ENCODE results near the gene SLC25A43. TPM values are rescaled to one million over a fixed set of nuclear protein-coding genes. Genes with fewer than 3 reads are reported as not detected.

The SLC25A43 gene
- total and polyA plus RNA-seq, 9 of the 15 experiments (the other 6 are each of a cell fraction or from before 2014, with no cell fraction given), result 1.3 to 8.4 (median 4.0) TPM

GRCh38 chrX:119477812-119478232 lies 78.7 kb downstream of the SLC25A43 start:
- H3K79me2 ChIP-seq (ENCODE audit: control insufficient read depth, insufficient read depth, low read length), result no peaks in the 10 kb centered on the region
- H3K27me3 ChIP-seq (ENCODE audit: control insufficient read depth in 2 of 2, insufficient read depth in 2 of 2, low read length in 2 of 2), result peaks cover 0 to 4% of the 10 kb centered on the region in 2 experiments; a peak in 3 of 5 replicates
- H3K9me3 ChIP-seq (replicated peaks; ENCODE audit: control insufficient read depth, insufficient read depth, low read depth, low read length), result no peaks in the 10 kb centered on the region
- H3K36me3 ChIP-seq (ENCODE audit: control insufficient read depth, insufficient read depth, low read length), result no peaks in the 10 kb centered on the region
- no peak overlapping the region for H3K27ac ChIP-seq (ENCODE audit: extremely low read depth, low read depth, low read length)
- H3K9me1 ChIP-seq (ENCODE audit: control insufficient read depth, insufficient read depth, low read length), result no peaks in the 10 kb centered on the region
- ChIA-PET CTCF (ENCODE audit: low intra/inter-chr PET ratio) (no interaction called here), POLR2A (interaction anchor here (0.6 to 3.1 kb wide), 6 partner anchors 9 to 307 kb away, joined by 3 to 22 read pairs (median 4); partner anchors contain the start of gene SLC25A5)
- 0% methylated on average over 3 of the region's 3 CpGs for whole genome bisulfite sequencing (ENCODE audit: insufficient coverage, low coverage, missing lambda C conversion rate)
- no peak overlapping the region for H3K4me2 ChIP-seq (ENCODE audit: insufficient read depth, low read length)
- no peak overlapping the region for H3K4me3 ChIP-seq
- H2AFZ ChIP-seq (ENCODE audit: low read depth, low read length), result no peak overlapping the region
- no peaks in the 10 kb centered on the region for H4K20me1 ChIP-seq (replicated peaks; ENCODE audit: control insufficient read depth, insufficient read depth, low read length)
- in situ Hi-C loops (cut with MboI), result no loop called here
- H3K9ac ChIP-seq (ENCODE audit: insufficient read depth in 1 of 2, low read depth in 2 of 2, low read length in 2 of 2), result no peak overlapping the region
- no TSS peak for BruUV-seq (replicated peaks)
- ATAC-seq (peak; percentile 76), FAIRE-seq (peak; percentile 93), DNase-seq (ENCODE audit: extremely low read depth in 1 of 4, low spot score in 3 of 4) (peak; percentile 25 to 77 (median 54))
- intact Hi-C loops (cut with micrococcal nuclease), result no loop called here
- H3K4me1 ChIP-seq (replicated peaks in 1 of 2; ENCODE audit: control insufficient read depth in 2 of 2, insufficient read depth in 2 of 2, low read length in 2 of 2), result peaks cover 5 to 8% of the 10 kb centered on the region in 2 experiments; a peak in 3 of 5 replicates
- TF ChIP-seq TAF1 (IDR thresholded peaks at IDR 0.05; ENCODE audit: control insufficient read depth, extremely low read depth, insufficient read depth, low read length, severe bottlenecking) (no peak), HNRNPUL1 (IDR thresholded peaks at IDR 0.05; ENCODE audit: low read length) (no peak), PBX2 (CRISPR knock-in tag; IDR thresholded peaks at IDR 0.05; ENCODE audit: low read depth) (no peak), PBX2 (tag; conservative IDR thresholded peaks at IDR 0.05; ENCODE audit: low read depth) (no peak), RBM39 (optimal IDR thresholded peaks at IDR 0.05; ENCODE audit: low read depth, low read length) (no peak), E2F4 (CRISPR knock-in tag; IDR thresholded peaks at IDR 0.05; ENCODE audit: low read depth) (no peak), EP300 (IDR thresholded peaks at IDR 0.05; ENCODE audit: low read length) (peak; percentile 36; the same call in 1 of the 2 replicates), ZNF655 (CRISPR knock-in tag; IDR thresholded peaks at IDR 0.05) (no peak), CREM (IDR thresholded peaks at IDR 0.05; ENCODE audit: low read depth) (0 out of 2 replicates have a peak, but pooled peaks have one; percentile 28), CTBP1 (IDR thresholded peaks at IDR 0.05; ENCODE audit: borderline replicate concordance) (peak; percentile 29; the same call in 1 of the 2 replicates), PML (IDR thresholded peaks at IDR 0.05; ENCODE audit: low read length) (no peak), THAP12 (CRISPR knock-in tag; IDR thresholded peaks at IDR 0.05) (no peak), RCOR1 (IDR thresholded peaks at IDR 0.05; ENCODE audit: borderline replicate concordance in 1 of 2, low read depth in 2 of 2, low read length in 2 of 2) (peak; percentile 90 to 98), ZNF584 (CRISPR knock-in tag; IDR thresholded peaks at IDR 0.05; ENCODE audit: low read depth) (0 out of 2 replicates have a peak, but pooled peaks have one; percentile 25), ATF7 (IDR thresholded peaks at IDR 0.05) (peak; percentile 82), KDM2B (CRISPR knock-in tag; IDR thresholded peaks at IDR 0.05) (no peak)
